Measurements from ENCODE around the gene FPR2. TPM values are rescaled to one million over a fixed set of nuclear protein-coding genes. Genes with fewer than 3 reads are reported as not detected.

FPR2 gene
- total and polyA plus RNA-seq, 10 of the 15 experiments (the other 5 are each of a cell fraction or from before 2014, with no cell fraction given): not detected

DNA sequence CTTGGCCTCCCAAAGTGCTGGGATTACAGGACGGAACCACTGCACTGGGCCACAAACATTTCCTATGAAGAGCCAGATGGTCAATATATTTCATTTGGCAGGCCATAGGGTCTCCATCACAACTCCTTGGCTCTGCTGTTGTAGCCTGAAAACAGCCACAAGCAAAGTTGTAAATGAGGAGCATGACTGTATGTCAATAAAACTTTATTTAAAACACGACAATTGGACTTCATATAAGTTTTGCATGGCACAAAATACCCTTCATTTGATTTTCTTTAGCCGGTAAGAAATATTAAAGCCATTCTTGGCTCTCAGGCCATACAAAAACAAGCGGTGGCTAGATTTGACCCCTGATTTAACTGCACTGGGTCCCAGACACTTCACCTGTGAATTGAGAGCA, 6.2 kb upstream of the FPR2 start:
- in situ Hi-C loops (cut with MboI): no loop called here
- H3K4me2 ChIP-seq (ENCODE audit: control insufficient read depth, insufficient read depth): no peak overlapping the region
- H3K9me3 ChIP-seq (replicated peaks; ENCODE audit: control insufficient read depth, insufficient read depth, low read length): no peaks in the 10 kb centered on the region; the same call in 2 of the 3 replicates
- no peak overlapping the region for H3K4me3 ChIP-seq
- no peak overlapping the region for H3K27ac ChIP-seq (ENCODE audit: control insufficient read depth, insufficient read depth)
- DNase-seq (ENCODE audit: low read depth, low spot score): no peak
- ChIA-PET POLR2A (no interaction called here), SMC1A (ENCODE audit: uncharacterized antibody, unreplicated experiment) (no interaction called here), CTCF (no interaction called here), RAD21 (ENCODE audit: unreplicated experiment) (no interaction called here)
- TF ChIP-seq, protein P1, sequence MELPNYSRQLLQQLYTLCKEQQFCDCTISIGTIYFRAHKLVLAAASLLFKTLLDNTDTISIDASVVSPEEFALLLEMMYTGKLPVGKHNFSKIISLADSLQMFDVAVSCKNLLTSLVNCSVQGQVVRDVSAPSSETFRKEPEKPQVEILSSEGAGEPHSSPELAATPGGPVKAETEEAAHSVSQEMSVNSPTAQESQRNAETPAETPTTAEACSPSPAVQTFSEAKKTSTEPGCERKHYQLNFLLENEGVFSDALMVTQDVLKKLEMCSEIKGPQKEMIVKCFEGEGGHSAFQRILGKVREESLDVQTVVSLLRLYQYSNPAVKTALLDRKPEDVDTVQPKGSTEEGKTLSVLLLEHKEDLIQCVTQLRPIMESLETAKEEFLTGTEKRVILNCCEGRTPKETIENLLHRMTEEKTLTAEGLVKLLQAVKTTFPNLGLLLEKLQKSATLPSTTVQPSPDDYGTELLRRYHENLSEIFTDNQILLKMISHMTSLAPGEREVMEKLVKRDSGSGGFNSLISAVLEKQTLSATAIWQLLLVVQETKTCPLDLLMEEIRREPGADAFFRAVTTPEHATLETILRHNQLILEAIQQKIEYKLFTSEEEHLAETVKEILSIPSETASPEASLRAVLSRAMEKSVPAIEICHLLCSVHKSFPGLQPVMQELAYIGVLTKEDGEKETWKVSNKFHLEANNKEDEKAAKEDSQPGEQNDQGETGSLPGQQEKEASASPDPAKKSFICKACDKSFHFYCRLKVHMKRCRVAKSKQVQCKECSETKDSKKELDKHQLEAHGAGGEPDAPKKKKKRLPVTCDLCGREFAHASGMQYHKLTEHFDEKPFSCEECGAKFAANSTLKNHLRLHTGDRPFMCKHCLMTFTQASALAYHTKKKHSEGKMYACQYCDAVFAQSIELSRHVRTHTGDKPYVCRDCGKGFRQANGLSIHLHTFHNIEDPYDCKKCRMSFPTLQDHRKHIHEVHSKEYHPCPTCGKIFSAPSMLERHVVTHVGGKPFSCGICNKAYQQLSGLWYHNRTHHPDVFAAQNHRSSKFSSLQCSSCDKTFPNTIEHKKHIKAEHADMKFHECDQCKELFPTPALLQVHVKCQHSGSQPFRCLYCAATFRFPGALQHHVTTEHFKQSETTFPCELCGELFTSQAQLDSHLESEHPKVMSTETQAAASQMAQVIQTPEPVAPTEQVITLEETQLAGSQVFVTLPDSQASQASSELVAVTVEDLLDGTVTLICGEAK (IDR thresholded peaks at IDR 0.05; ENCODE audit: borderline replicate concordance): 0 out of 2 replicates have a peak, but pooled peaks have one; percentile 19
- TF ChIP-seq NFYA (IDR thresholded peaks at IDR 0.05; ENCODE audit: borderline replicate concordance, low read depth, low read length) (no peak), LARP7 (IDR thresholded peaks at IDR 0.05) (no peak)
- TF ChIP-seq, protein P2, sequence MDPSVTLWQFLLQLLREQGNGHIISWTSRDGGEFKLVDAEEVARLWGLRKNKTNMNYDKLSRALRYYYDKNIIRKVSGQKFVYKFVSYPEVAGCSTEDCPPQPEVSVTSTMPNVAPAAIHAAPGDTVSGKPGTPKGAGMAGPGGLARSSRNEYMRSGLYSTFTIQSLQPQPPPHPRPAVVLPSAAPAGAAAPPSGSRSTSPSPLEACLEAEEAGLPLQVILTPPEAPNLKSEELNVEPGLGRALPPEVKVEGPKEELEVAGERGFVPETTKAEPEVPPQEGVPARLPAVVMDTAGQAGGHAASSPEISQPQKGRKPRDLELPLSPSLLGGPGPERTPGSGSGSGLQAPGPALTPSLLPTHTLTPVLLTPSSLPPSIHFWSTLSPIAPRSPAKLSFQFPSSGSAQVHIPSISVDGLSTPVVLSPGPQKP (IDR thresholded peaks at IDR 0.05; ENCODE audit: low read depth, low read length): no peak
- H3K79me2 ChIP-seq (ENCODE audit: control insufficient read depth, insufficient read depth, low read length): no peaks in the 10 kb centered on the region
- H2AFZ ChIP-seq (ENCODE audit: control insufficient read depth, low read depth, low read length): no peak overlapping the region
- H3K36me3 ChIP-seq (ENCODE audit: control insufficient read depth in 2 of 2, insufficient read depth in 2 of 2, low read length in 1 of 2): no peaks in the 10 kb centered on the region
- no TSS peak for BruUV-seq (replicated peaks)
- H4K20me1 ChIP-seq (ENCODE audit: control insufficient read depth, insufficient read depth): no peaks in the 10 kb centered on the region
- intact Hi-C loops (cut with micrococcal nuclease; ENCODE audit: unreplicated experiment): no loop called here
- H3K27me3 ChIP-seq (replicated peaks in 1 of 2; ENCODE audit: control insufficient read depth in 2 of 2, insufficient read depth in 2 of 2, low read length in 1 of 2): no peaks in the 10 kb centered on the region
- ATAC-seq: no peak
- no peak for FAIRE-seq
- no peaks in the 10 kb centered on the region for H3K4me1 ChIP-seq (ENCODE audit: control insufficient read depth, insufficient read depth, low read length)
- 57% methylated on average over 4 of the region's 4 CpGs for WGBS (ENCODE audit: insufficient coverage, insufficient replicate concordance, low lambda C conversion rate, missing lambda C conversion rate)
- H3K9ac ChIP-seq (ENCODE audit: control insufficient read depth, insufficient read depth, low read length): no peak overlapping the region

Data from GM12878 (cell line).